Natural killer cell (primary cell): Measurements from ENCODE around the gene PSKH1. TPM values are rescaled to one million over a fixed set of nuclear protein-coding genes. Genes with fewer than 3 reads are reported as not detected.

Experiments used
- ATAC-seq, 3 donors: fragments of 150-1000 bp in 2 of 3; fragments of 200-7000 bp in 1 of 3; cut with Tn5 transposase; 1 replicate in 1 of 3; 2 replicates in 2 of 3; pipeline ENCODE4 v1.10.0; 2021; ENCODE audit warnings: mild to moderate bottlenecking in 2 of 3, moderate library complexity in 2 of 3
- DNase-seq, 2 donors: peaks; one replicate each; pipeline versions ENCODE4 v3.0.0 to v3.0.0-alpha.2; 2013 to 2021; ENCODE audit warnings: mixed read lengths in 1 of 2
- H3K27ac ChIP-seq: one replicate; pipeline ENCODE4 v1.5.1; 2013; ENCODE audit warnings: mild to moderate bottlenecking, low read length
- H3K27me3 ChIP-seq: one replicate; pipeline ENCODE4 v1.6.1; 2013; ENCODE audit warnings: low read length; ENCODE audit not compliant: control insufficient read depth, insufficient read depth
- H3K36me3 ChIP-seq: one replicate; pipeline ENCODE4 v1.6.1; 2013; ENCODE audit warnings: low read length; ENCODE audit not compliant: control insufficient read depth, insufficient read depth
- H3K4me1 ChIP-seq: one replicate; pipeline ENCODE4 v1.6.1; 2013; ENCODE audit warnings: low read length; ENCODE audit not compliant: control insufficient read depth, insufficient read depth
- H3K4me3 ChIP-seq: one replicate; pipeline ENCODE4 v1.5.1; 2013; ENCODE audit warnings: low read length
- H3K9me3 ChIP-seq: one replicate; pipeline ENCODE4 v1.6.1; 2013; ENCODE audit warnings: low read length; ENCODE audit not compliant: control insufficient read depth, insufficient read depth
- H3K27ac Mint-ChIP-seq, 2 donors: one replicate each; pipeline ENCODE4 v1.8.0; 2022; ENCODE audit warnings: mild to moderate bottlenecking in 2 of 2, mixed read lengths in 2 of 2, moderate library complexity in 1 of 2
- H3K27me3 Mint-ChIP-seq, 2 donors: one replicate each; pipeline ENCODE4 v1.8.0; 2022; ENCODE audit warnings: low read depth in 2 of 2, mixed read lengths in 2 of 2
- H3K36me3 Mint-ChIP-seq: one replicate; pipeline ENCODE4 v1.8.0; 2022; ENCODE audit warnings: mixed read lengths
- H3K4me1 Mint-ChIP-seq, 2 donors: one replicate each; pipeline ENCODE4 v1.8.0; 2022; ENCODE audit warnings: mixed read lengths in 2 of 2
- H3K4me3 Mint-ChIP-seq: one replicate; pipeline ENCODE4 v1.8.0; 2022; ENCODE audit warnings: mild to moderate bottlenecking, moderate library complexity, mixed read lengths
- H3K9me3 Mint-ChIP-seq, 2 donors: one replicate each; pipeline ENCODE4 v1.8.0; 2022; ENCODE audit warnings: mixed read lengths in 2 of 2
- WGBS: methylation state at CpG from one replicate; pipeline ENCODE4 v1.1.7; 2013; ENCODE audit warnings: missing lambda C conversion rate; ENCODE audit not compliant: insufficient coverage; 5-methylcytosine and 5-hydroxymethylcytosine counted together
- intact Hi-C: fragments of 100-400 bp; cut with micrococcal nuclease; formaldehyde crosslinking; loops from one replicate; pipeline ENCODE4 v1.14.2; 2022
- total RNA-seq, 4 donors: library from RNA; stranded (reverse); fragments of 120-200 nt in 1 of 4; gene quantifications; one replicate each; pipeline versions ENCODE4 v1.2.3 to v1.2.4, GENCODE V29; 2013 to 2022
- TF ChIP-seq, protein P1 (sequence below): fragments of 200-600 bp; IDR thresholded peaks from one replicate; pipeline ENCODE4 v1.8.0; 2022; ENCODE audit warnings: antibody characterized with exemption

The PSKH1 gene
- total RNA-seq, 3 donors from 2014 or later (not counting 1 experiment from before 2014, with no cell fraction given): 16.8 to 24.7 (median 19.5) TPM

DNA sequence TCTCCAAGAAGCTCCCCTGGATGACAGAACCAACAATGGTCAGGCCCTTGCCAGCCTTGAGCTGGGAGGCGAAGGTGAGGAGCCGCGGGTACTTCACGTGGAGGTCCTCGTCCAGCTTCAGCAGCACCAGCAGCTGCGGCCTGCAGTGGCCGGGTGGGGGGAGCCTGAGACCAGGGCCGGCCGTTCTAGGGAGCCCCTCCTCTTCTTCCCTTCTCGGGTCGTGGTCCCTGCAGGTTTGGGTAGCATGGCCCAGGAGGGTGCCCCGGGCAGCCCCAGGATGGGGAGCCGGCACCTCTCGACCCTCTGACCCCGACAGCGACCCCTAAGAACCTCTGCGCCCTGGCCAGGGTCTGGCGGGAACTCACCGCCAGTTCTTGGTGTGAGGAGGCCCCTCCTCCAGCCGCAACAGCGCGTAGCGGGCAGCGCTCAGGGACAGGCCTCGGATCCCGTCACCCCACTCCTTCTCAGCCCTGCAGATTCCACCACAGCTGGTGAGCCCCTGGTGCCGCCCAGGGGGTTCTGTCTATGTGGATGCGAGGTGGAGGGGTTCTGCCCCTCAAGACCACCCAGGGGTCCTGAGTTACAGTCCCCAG, 54.0 kb downstream of the PSKH1 start:
- Mint-ChIP-seq H3K27me3 (no peaks in the 10 kb centered on the region), H3K4me1 (peaks cover 2 to 3% of the 10 kb centered on the region in 2 donors), H3K27ac (no peak overlapping the region), H3K36me3 (no peaks in the 10 kb centered on the region), H3K9me3 (no peaks in the 10 kb centered on the region), H3K4me3 (no peak overlapping the region)
- intact Hi-C loops: no loop called here
- TF ChIP-seq, protein P1, sequence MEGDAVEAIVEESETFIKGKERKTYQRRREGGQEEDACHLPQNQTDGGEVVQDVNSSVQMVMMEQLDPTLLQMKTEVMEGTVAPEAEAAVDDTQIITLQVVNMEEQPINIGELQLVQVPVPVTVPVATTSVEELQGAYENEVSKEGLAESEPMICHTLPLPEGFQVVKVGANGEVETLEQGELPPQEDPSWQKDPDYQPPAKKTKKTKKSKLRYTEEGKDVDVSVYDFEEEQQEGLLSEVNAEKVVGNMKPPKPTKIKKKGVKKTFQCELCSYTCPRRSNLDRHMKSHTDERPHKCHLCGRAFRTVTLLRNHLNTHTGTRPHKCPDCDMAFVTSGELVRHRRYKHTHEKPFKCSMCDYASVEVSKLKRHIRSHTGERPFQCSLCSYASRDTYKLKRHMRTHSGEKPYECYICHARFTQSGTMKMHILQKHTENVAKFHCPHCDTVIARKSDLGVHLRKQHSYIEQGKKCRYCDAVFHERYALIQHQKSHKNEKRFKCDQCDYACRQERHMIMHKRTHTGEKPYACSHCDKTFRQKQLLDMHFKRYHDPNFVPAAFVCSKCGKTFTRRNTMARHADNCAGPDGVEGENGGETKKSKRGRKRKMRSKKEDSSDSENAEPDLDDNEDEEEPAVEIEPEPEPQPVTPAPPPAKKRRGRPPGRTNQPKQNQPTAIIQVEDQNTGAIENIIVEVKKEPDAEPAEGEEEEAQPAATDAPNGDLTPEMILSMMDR: no peak
- WGBS: 98% methylated on average over 26 of the region's 28 CpGs
- no peak for ATAC-seq
- Histone ChIP-seq H3K4me3 (no peak overlapping the region), H3K27ac (no peak overlapping the region), H3K27me3 (no peaks in the 10 kb centered on the region), H3K36me3 (peaks cover 33% of the 10 kb centered on the region), H3K4me1 (peaks cover 5% of the 10 kb centered on the region), H3K9me3 (no peaks in the 10 kb centered on the region)
- DNase-seq: no peak

- Histone ChIP-seq H3K4me1 (no peaks in the 10 kb centered on the region), H3K27ac (no peak overlapping the region), H3K4me3 (no peak overlapping the region), H3K27me3 (no peaks in the 10 kb centered on the region), H3K9me3 (no peaks in the 10 kb centered on the region), H3K36me3 (peaks cover 32% of the 10 kb centered on the region)
- Mint-ChIP-seq H3K27me3 (no peaks in the 10 kb centered on the region), H3K27ac (no peak overlapping the region), H3K9me3 (no peaks in the 10 kb centered on the region), H3K36me3 (no peaks in the 10 kb centered on the region), H3K4me3 (no peak overlapping the region), H3K4me1 (no peaks in the 10 kb centered on the region)
- DNase-seq (no peak), ATAC-seq (no peak)
- 97% methylated on average over 15 of the region's 15 CpGs for WGBS
- intact Hi-C loops: no loop called here
- TF ChIP-seq, protein P1: no peak
These were observed 55.0 kb downstream of the PSKH1 start for GRCh38 chr16:67948015-67948414.

DNA sequence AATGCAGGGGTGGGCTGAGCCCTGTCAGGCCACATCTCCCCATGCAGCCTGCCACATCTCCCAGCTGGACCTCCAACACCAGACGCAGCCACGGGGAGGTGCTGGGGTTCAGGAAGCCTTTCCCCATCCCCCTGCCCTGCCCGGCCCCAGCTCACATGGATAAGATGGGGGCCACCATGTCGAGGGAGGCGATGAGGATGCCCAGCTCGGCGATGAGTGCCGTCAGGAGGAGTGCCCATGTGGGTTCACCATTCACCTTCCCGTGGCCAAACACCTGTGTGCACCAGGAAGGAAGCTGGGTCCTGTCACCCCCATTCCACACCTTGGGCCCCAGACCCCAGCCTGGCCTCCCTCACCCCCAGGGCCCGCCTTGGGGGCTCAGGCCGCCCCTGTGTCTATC, 56.6 kb downstream of the PSKH1 start:
- no peaks in the 10 kb centered on the region for H3K4me1 ChIP-seq
- H3K36me3 Mint-ChIP-seq: no peaks in the 10 kb centered on the region
- WGBS: 93% methylated on average over 11 of the region's 11 CpGs

More for the DNA sequence above, 56.6 kb downstream of the PSKH1 start:
- Histone ChIP-seq H3K27ac (no peak overlapping the region), H3K4me3 (no peak overlapping the region), H3K9me3 (no peaks in the 10 kb centered on the region), H3K36me3 (peaks cover 34% of the 10 kb centered on the region), H3K27me3 (no peaks in the 10 kb centered on the region)
- no peak overlapping the region for H3K4me3 Mint-ChIP-seq
- intact Hi-C loops: no loop called here
- H3K9me3 Mint-ChIP-seq: no peaks in the 10 kb centered on the region
- H3K27ac Mint-ChIP-seq: no peak overlapping the region
- ATAC-seq (no peak), DNase-seq (no peak)
- H3K27me3 Mint-ChIP-seq: no peaks in the 10 kb centered on the region
- TF ChIP-seq, protein P1: no peak
- no peaks in the 10 kb centered on the region for H3K4me1 Mint-ChIP-seq
